Liver (tissue), 9 donors: Measurements from ENCODE around the gene GANC. TPM values are rescaled to one million over a fixed set of nuclear protein-coding genes. Genes with fewer than 3 reads are reported as not detected.

ENCODE experiments used
- DNase-seq: peaks from one replicate; pipeline ENCODE4 v3.0.0-alpha.2; 2017; ENCODE audit warnings: low spot score
- H3K27ac ChIP-seq, 2 donors: one replicate each; pipeline ENCODE4 v1.7.0; 2013; ENCODE audit warnings: inconsistent platforms in 2 of 2, low read length in 2 of 2, control low read depth in 1 of 2, low read depth in 1 of 2, mild to moderate bottlenecking in 1 of 2
- H3K27me3 ChIP-seq, 4 donors: one replicate each; pipeline versions ENCODE4 v1.6.1 to v1.7.0; 2013; ENCODE audit warnings: low read length in 3 of 4, inconsistent platforms in 1 of 4, mild to moderate bottlenecking in 1 of 4, moderate library complexity in 1 of 4; ENCODE audit not compliant: control insufficient read depth in 4 of 4, insufficient read depth in 4 of 4
- H3K36me3 ChIP-seq, 4 donors: one replicate each; pipeline versions ENCODE4 v1.6.1 to v1.7.0; 2013; ENCODE audit warnings: low read length in 3 of 4, mild to moderate bottlenecking in 3 of 4, low read depth in 1 of 4, moderate library complexity in 1 of 4; ENCODE audit not compliant: control insufficient read depth in 4 of 4, insufficient read depth in 3 of 4
- H3K4me1 ChIP-seq, 4 donors: one replicate each; pipeline versions ENCODE4 v1.6.1 to v1.7.0; 2013; ENCODE audit warnings: low read length in 3 of 4, mild to moderate bottlenecking in 3 of 4, moderate library complexity in 1 of 4; ENCODE audit not compliant: control insufficient read depth in 4 of 4, insufficient read depth in 4 of 4
- H3K4me3 ChIP-seq, 3 donors: one replicate each; pipeline versions ENCODE4 v1.6.1 to v1.7.0; 2013; ENCODE audit warnings: low read length in 3 of 3, control low read depth in 1 of 3, low read depth in 1 of 3, mild to moderate bottlenecking in 1 of 3
- H3K9ac ChIP-seq, 2 donors: one replicate each; pipeline ENCODE4 v1.7.0; 2013; ENCODE audit warnings: low read length in 2 of 2, mild to moderate bottlenecking in 2 of 2, moderate library complexity in 2 of 2, control low read depth in 1 of 2, low read depth in 1 of 2
- H3K9me3 ChIP-seq, 4 donors: one replicate each; pipeline versions ENCODE4 v1.6.1 to v1.7.0; 2013; ENCODE audit warnings: low read length in 3 of 4; ENCODE audit not compliant: control insufficient read depth in 4 of 4
- ATF3 ChIP-seq: IDR thresholded peaks from 2 replicates; pipeline ENCODE4 v1.6.1; 2016; ENCODE audit warnings: antibody characterized with exemption
- CTCF ChIP-seq: fragments of 150-350 bp; IDR thresholded peaks from 2 replicates; pipeline ENCODE4 v1.5.1; 2017; ENCODE audit warnings: improper control_type of control experiment, low read depth, low read length; ENCODE audit not compliant: missing input control
- EGR1 ChIP-seq, 2 donors: IDR thresholded peaks; 2 replicates each; pipeline ENCODE4 v1.6.1; 2016 to 2018; ENCODE audit warnings: antibody characterized with exemption in 2 of 2, low read depth in 2 of 2
- FOXA1 ChIP-seq: IDR thresholded peaks from 2 replicates; pipeline ENCODE4 v1.6.1; 2016; ENCODE audit warnings: antibody characterized with exemption
- FOXA2 ChIP-seq: IDR thresholded peaks from 2 replicates; pipeline ENCODE4 v1.6.1; 2016; ENCODE audit warnings: antibody characterized with exemption
- GABPA ChIP-seq, 2 donors: IDR thresholded peaks in 1 of 2; conservative IDR thresholded peaks in 1 of 2; 2 replicates each; pipeline ENCODE4 v1.6.1; 2016; ENCODE audit warnings: antibody characterized with exemption in 2 of 2, mild to moderate bottlenecking in 1 of 2, moderate library complexity in 1 of 2
- HNF4A ChIP-seq, 2 donors: conservative IDR thresholded peaks; 2 replicates each; pipeline ENCODE4 v1.6.1; 2016; ENCODE audit warnings: antibody characterized with exemption in 2 of 2, mild to moderate bottlenecking in 2 of 2
- HNF4G ChIP-seq: IDR thresholded peaks from 2 replicates; pipeline ENCODE4 v1.6.1; 2016; ENCODE audit warnings: antibody characterized with exemption
- JUND ChIP-seq, 2 donors: IDR thresholded peaks; 2 replicates each; pipeline ENCODE4 v1.6.1; 2016; ENCODE audit warnings: antibody characterized with exemption in 2 of 2
- MAX ChIP-seq: IDR thresholded peaks from 2 replicates; pipeline ENCODE4 v1.6.1; 2016; ENCODE audit warnings: antibody characterized with exemption
- NR2F2 ChIP-seq: IDR thresholded peaks from 2 replicates; pipeline ENCODE4 v1.6.1; 2016; ENCODE audit warnings: antibody characterized with exemption
- RAD21 ChIP-seq, 2 donors: IDR thresholded peaks; 2 replicates each; pipeline ENCODE4 v1.6.1; 2016; ENCODE audit warnings: antibody characterized with exemption in 2 of 2, mild to moderate bottlenecking in 2 of 2
- REST ChIP-seq: IDR thresholded peaks from 2 replicates; pipeline ENCODE4 v1.6.1; 2016; ENCODE audit warnings: antibody characterized with exemption, mild to moderate bottlenecking
- RXRA ChIP-seq, 2 donors: IDR thresholded peaks; 2 replicates each; pipeline ENCODE4 v1.6.1; 2017 to 2018; ENCODE audit warnings: antibody characterized with exemption in 2 of 2, mild to moderate bottlenecking in 1 of 2
- SP1 ChIP-seq: IDR thresholded peaks from 2 replicates; pipeline ENCODE4 v1.6.1; 2018; ENCODE audit warnings: antibody characterized with exemption, mild to moderate bottlenecking
- TAF1 ChIP-seq: conservative IDR thresholded peaks from 2 replicates; pipeline ENCODE4 v1.6.1; 2016; ENCODE audit warnings: antibody characterized with exemption, mild to moderate bottlenecking
- YY1 ChIP-seq: IDR thresholded peaks from 2 replicates; pipeline ENCODE4 v1.6.1; 2016; ENCODE audit warnings: antibody characterized with exemption, mild to moderate bottlenecking
- ZBTB33 ChIP-seq: IDR thresholded peaks from 2 replicates; pipeline ENCODE4 v1.6.1; 2016; ENCODE audit warnings: antibody characterized with exemption
- WGBS: extraction: QIAGEN DNeasy Blood & Tissue Kit; methylation state at CpG from one replicate; pipeline ENCODE4 v1.1.7; 2013; 5-methylcytosine and 5-hydroxymethylcytosine counted together
- polyA plus RNA-seq, 2 donors: library from polyadenylated mRNA; stranded (reverse) in 1 of 2; unstranded in 1 of 2; fragments of 200-250 nt in 1 of 2; fragments of >200 nt in 1 of 2; fragmentation: Nextera tagmentation in 1 of 2; extraction: Ambion mirVana in 1 of 2; gene quantifications; one replicate each; pipeline versions ENCODE4 v1.2.1 to v1.2.3, GENCODE V29; 2013 to 2015
- total RNA-seq, 2 donors: library from RNA; depleted of rRNA; stranded (reverse); fragments of >200 nt; gene quantifications; one replicate each; pipeline ENCODE4 v1.2.3, GENCODE V29; 2014
- donor health status: healthy.
- donor health status: healthy.
- donor health status: healthy.
- donor health status: healthy.
- donor health status: healthy.

GANC gene
- total and polyA plus RNA-seq, 4 donors = 4.8 to 28.9 (median 10.9) TPM

GRCh38 chr15:42363942-42364341 is 90.9 kb downstream of the GANC start:
- no peaks in the 10 kb centered on the region for H3K4me1 ChIP-seq
- DNase-seq = no peak
- TF ChIP-seq NR2F2 = no peak
- TF ChIP-seq HNF4A (conservative IDR thresholded peaks at IDR 0.05) = no peak
- no peak for TF ChIP-seq RAD21 (IDR thresholded peaks at IDR 0.05)
- no peak for TF ChIP-seq CTCF
- TF ChIP-seq GABPA (IDR thresholded peaks at IDR 0.05 in 1 of 2, conservative IDR thresholded peaks at IDR 0.05 in 1 of 2) = no peak
- no peak for TF ChIP-seq SP1
- TF ChIP-seq MAX = no peak
- TF ChIP-seq EGR1 (IDR thresholded peaks at IDR 0.05; ENCODE audit: low read depth in 2 of 2) = no peak
- no peak for TF ChIP-seq ATF3
- TF ChIP-seq FOXA1 = no peak
- no peak for TF ChIP-seq JUND (IDR thresholded peaks at IDR 0.05)
- H3K36me3 ChIP-seq = peaks cover 0 to 6% (median 4%) of the 10 kb centered on the region in 4 donors
- no peak overlapping the region for H3K27ac ChIP-seq
- H3K4me3 ChIP-seq = no peak overlapping the region
- no peak overlapping the region for H3K9ac ChIP-seq
- H3K27me3 ChIP-seq = no peaks in the 10 kb centered on the region
- no peaks in the 10 kb centered on the region for H3K9me3 ChIP-seq

- TF ChIP-seq EGR1 (IDR thresholded peaks at IDR 0.05; ENCODE audit: low read depth in 2 of 2) = no peak
- no peak for TF ChIP-seq NR2F2
- no peak for TF ChIP-seq GABPA (IDR thresholded peaks at IDR 0.05 in 1 of 2, conservative IDR thresholded peaks at IDR 0.05 in 1 of 2)
- no peak for TF ChIP-seq FOXA2
- TF ChIP-seq MAX = no peak
- TF ChIP-seq RXRA (IDR thresholded peaks at IDR 0.05) = no peak
- TF ChIP-seq ATF3 = no peak
- TF ChIP-seq REST = no peak
- TF ChIP-seq FOXA1 = no peak
- TF ChIP-seq RAD21 (IDR thresholded peaks at IDR 0.05) = no peak
- TF ChIP-seq CTCF = no peak
- no peak for TF ChIP-seq SP1
- no peak for TF ChIP-seq YY1
- no peak for TF ChIP-seq HNF4A (conservative IDR thresholded peaks at IDR 0.05)
- TF ChIP-seq HNF4G = no peak
- TF ChIP-seq ZBTB33 = no peak
- TF ChIP-seq TAF1 = no peak
- no peak for TF ChIP-seq JUND (IDR thresholded peaks at IDR 0.05)
- Histone ChIP-seq H3K4me1 (no peaks in the 10 kb centered on the region), H3K27ac (no peak overlapping the region), H3K9ac (no peak overlapping the region), H3K27me3 (no peaks in the 10 kb centered on the region), H3K36me3 (peaks cover 0 to 6% (median 3%) of the 10 kb centered on the region in 4 donors), H3K4me3 (no peak overlapping the region), H3K9me3 (no peaks in the 10 kb centered on the region)
- no peak for DNase-seq
- 72% methylated on average over 1 of the region's 1 CpG for WGBS
Observed at GRCh38 chr15:42364529-42364928, 91.5 kb downstream of the GANC start.
